Measurements from ENCODE around the gene PSMG1. TPM values are rescaled to one million over a fixed set of nuclear protein-coding genes. Genes with fewer than 3 reads are reported as not detected.

PSMG1 gene
- total RNA-seq, 1 donor: 61.2 TPM

- DNase-seq (ENCODE audit: insufficient read length, low spot score, missing footprints): no peak
- Histone ChIP-seq H3K27ac (ENCODE audit: low read depth, low read length) (no peak overlapping the region), H3K4me1 (ENCODE audit: insufficient read depth, low read length) (peaks cover 4% of the 10 kb centered on the region), H3K27me3 (ENCODE audit: insufficient read depth, low read length) (peaks cover 18% of the 10 kb centered on the region), H3K79me2 (ENCODE audit: insufficient read depth, low read length) (no peaks in the 10 kb centered on the region), H3K9me3 (ENCODE audit: low read depth, low read length) (peaks cover 5% of the 10 kb centered on the region), H4K20me1 (ENCODE audit: insufficient read depth, low read length) (no peaks in the 10 kb centered on the region), H3K36me3 (ENCODE audit: insufficient read depth, low read length) (no peaks in the 10 kb centered on the region), H3K4me2 (ENCODE audit: insufficient read depth, low read length) (no peak overlapping the region), H2AFZ (ENCODE audit: low read length) (no peak overlapping the region), H3K4me3 (ENCODE audit: insufficient read depth, low read length) (no peak overlapping the region)
- TF ChIP-seq CTCF (IDR thresholded peaks at IDR 0.05; ENCODE audit: extremely low read depth, low read depth, low read length): no peak
Observed at GRCh38 chr21:39132248-39132647, 51.0 kb downstream of the PSMG1 start.

GRCh38 chr21:39131791-39132190 lies 51.5 kb downstream of the PSMG1 start:
- no peaks in the 10 kb centered on the region for H3K36me3 ChIP-seq (ENCODE audit: insufficient read depth, low read length)
- H3K9me3 ChIP-seq (ENCODE audit: low read depth, low read length): peaks cover 5% of the 10 kb centered on the region
- DNase-seq (ENCODE audit: insufficient read length, low spot score, missing footprints): no peak
- H3K4me2 ChIP-seq (ENCODE audit: insufficient read depth, low read length): no peak overlapping the region
- no peak overlapping the region for H3K27ac ChIP-seq (ENCODE audit: low read depth, low read length)
- H3K4me3 ChIP-seq (ENCODE audit: insufficient read depth, low read length): no peak overlapping the region
- H3K27me3 ChIP-seq (ENCODE audit: insufficient read depth, low read length): peaks cover 18% of the 10 kb centered on the region
- no peaks in the 10 kb centered on the region for H4K20me1 ChIP-seq (ENCODE audit: insufficient read depth, low read length)
- H3K79me2 ChIP-seq (ENCODE audit: insufficient read depth, low read length): no peaks in the 10 kb centered on the region
- no peak overlapping the region for H2AFZ ChIP-seq (ENCODE audit: low read length)
- TF ChIP-seq CTCF (IDR thresholded peaks at IDR 0.05; ENCODE audit: extremely low read depth, low read depth, low read length): no peak
- no peaks in the 10 kb centered on the region for H3K4me1 ChIP-seq (ENCODE audit: insufficient read depth, low read length)

GRCh38 chr21:39127506-39127905 lies 55.7 kb downstream of the PSMG1 start:
- no peak for TF ChIP-seq CTCF (IDR thresholded peaks at IDR 0.05; ENCODE audit: extremely low read depth, low read depth, low read length)
- no peaks in the 10 kb centered on the region for H3K4me1 ChIP-seq (ENCODE audit: insufficient read depth, low read length)
- H2AFZ ChIP-seq (ENCODE audit: low read length): no peak overlapping the region
- no peak for DNase-seq (ENCODE audit: insufficient read length, low spot score, missing footprints)
- peaks cover 13% of the 10 kb centered on the region for H3K27me3 ChIP-seq (ENCODE audit: insufficient read depth, low read length)
- no peaks in the 10 kb centered on the region for H4K20me1 ChIP-seq (ENCODE audit: insufficient read depth, low read length)
- no peaks in the 10 kb centered on the region for H3K79me2 ChIP-seq (ENCODE audit: insufficient read depth, low read length)
- no peak overlapping the region for H3K27ac ChIP-seq (ENCODE audit: low read depth, low read length)
- H3K36me3 ChIP-seq (ENCODE audit: insufficient read depth, low read length): no peaks in the 10 kb centered on the region
- no peak overlapping the region for H3K4me3 ChIP-seq (ENCODE audit: insufficient read depth, low read length)
- no peak overlapping the region for H3K4me2 ChIP-seq (ENCODE audit: insufficient read depth, low read length)
- H3K9me3 ChIP-seq (ENCODE audit: low read depth, low read length): peaks cover 5% of the 10 kb centered on the region

GRCh38 chr21:39126486-39126806 lies 56.8 kb downstream of the PSMG1 start:
- Histone ChIP-seq H3K9me3 (ENCODE audit: low read depth, low read length) (peaks cover 3% of the 10 kb centered on the region), H3K79me2 (ENCODE audit: insufficient read depth, low read length) (no peaks in the 10 kb centered on the region), H3K27me3 (ENCODE audit: insufficient read depth, low read length) (peaks cover 13% of the 10 kb centered on the region), H4K20me1 (ENCODE audit: insufficient read depth, low read length) (no peaks in the 10 kb centered on the region), H3K27ac (ENCODE audit: low read depth, low read length) (no peak overlapping the region), H3K4me2 (ENCODE audit: insufficient read depth, low read length) (no peak overlapping the region), H3K4me1 (ENCODE audit: insufficient read depth, low read length) (no peaks in the 10 kb centered on the region), H3K36me3 (ENCODE audit: insufficient read depth, low read length) (no peaks in the 10 kb centered on the region), H3K4me3 (ENCODE audit: insufficient read depth, low read length) (no peak overlapping the region), H2AFZ (ENCODE audit: low read length) (no peak overlapping the region)
- no peak for TF ChIP-seq CTCF (IDR thresholded peaks at IDR 0.05; ENCODE audit: extremely low read depth, low read depth, low read length)
- DNase-seq (ENCODE audit: insufficient read length, low spot score, missing footprints): no peak

Measured in osteoblast (primary cell).